ENCODE measurements around the gene CASP14. TPM values are rescaled to one million over a fixed set of nuclear protein-coding genes. Genes with fewer than 3 reads are reported as not detected.

CASP14 gene
- total RNA-seq, 1 experiment from 2014 or later, result not detected

- TF ChIP-seq, protein P1, sequence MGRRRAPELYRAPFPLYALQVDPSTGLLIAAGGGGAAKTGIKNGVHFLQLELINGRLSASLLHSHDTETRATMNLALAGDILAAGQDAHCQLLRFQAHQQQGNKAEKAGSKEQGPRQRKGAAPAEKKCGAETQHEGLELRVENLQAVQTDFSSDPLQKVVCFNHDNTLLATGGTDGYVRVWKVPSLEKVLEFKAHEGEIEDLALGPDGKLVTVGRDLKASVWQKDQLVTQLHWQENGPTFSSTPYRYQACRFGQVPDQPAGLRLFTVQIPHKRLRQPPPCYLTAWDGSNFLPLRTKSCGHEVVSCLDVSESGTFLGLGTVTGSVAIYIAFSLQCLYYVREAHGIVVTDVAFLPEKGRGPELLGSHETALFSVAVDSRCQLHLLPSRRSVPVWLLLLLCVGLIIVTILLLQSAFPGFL (CRISPR knock-in tag; IDR thresholded peaks at IDR 0.05; ENCODE audit: borderline replicate concordance), result no peak
- TF ChIP-seq RORB (CRISPR knock-in tag; IDR thresholded peaks at IDR 0.05) (no peak), ZNF121 (CRISPR knock-in tag; IDR thresholded peaks at IDR 0.05) (no peak), ZSCAN18 (CRISPR knock-in tag; IDR thresholded peaks at IDR 0.05) (no peak), HMGXB4 (CRISPR knock-in tag; IDR thresholded peaks at IDR 0.05) (0 out of 2 replicates have a peak, but pooled peaks have one; percentile 31), NFATC4 (CRISPR knock-in tag; IDR thresholded peaks at IDR 0.05) (no peak), GABPB1 (CRISPR knock-in tag; IDR thresholded peaks at IDR 0.05) (no peak), OVOL2 (CRISPR knock-in tag; IDR thresholded peaks at IDR 0.05; ENCODE audit: borderline replicate concordance) (no peak)
- TF ChIP-seq, protein P2, sequence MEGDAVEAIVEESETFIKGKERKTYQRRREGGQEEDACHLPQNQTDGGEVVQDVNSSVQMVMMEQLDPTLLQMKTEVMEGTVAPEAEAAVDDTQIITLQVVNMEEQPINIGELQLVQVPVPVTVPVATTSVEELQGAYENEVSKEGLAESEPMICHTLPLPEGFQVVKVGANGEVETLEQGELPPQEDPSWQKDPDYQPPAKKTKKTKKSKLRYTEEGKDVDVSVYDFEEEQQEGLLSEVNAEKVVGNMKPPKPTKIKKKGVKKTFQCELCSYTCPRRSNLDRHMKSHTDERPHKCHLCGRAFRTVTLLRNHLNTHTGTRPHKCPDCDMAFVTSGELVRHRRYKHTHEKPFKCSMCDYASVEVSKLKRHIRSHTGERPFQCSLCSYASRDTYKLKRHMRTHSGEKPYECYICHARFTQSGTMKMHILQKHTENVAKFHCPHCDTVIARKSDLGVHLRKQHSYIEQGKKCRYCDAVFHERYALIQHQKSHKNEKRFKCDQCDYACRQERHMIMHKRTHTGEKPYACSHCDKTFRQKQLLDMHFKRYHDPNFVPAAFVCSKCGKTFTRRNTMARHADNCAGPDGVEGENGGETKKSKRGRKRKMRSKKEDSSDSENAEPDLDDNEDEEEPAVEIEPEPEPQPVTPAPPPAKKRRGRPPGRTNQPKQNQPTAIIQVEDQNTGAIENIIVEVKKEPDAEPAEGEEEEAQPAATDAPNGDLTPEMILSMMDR (IDR thresholded peaks at IDR 0.05), result no peak
- TF ChIP-seq, protein P3, sequence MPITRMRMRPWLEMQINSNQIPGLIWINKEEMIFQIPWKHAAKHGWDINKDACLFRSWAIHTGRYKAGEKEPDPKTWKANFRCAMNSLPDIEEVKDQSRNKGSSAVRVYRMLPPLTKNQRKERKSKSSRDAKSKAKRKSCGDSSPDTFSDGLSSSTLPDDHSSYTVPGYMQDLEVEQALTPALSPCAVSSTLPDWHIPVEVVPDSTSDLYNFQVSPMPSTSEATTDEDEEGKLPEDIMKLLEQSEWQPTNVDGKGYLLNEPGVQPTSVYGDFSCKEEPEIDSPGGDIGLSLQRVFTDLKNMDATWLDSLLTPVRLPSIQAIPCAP (CRISPR knock-in tag; IDR thresholded peaks at IDR 0.05), result no peak; the same call in none of the 2 replicates
- TF ChIP-seq, protein P4, sequence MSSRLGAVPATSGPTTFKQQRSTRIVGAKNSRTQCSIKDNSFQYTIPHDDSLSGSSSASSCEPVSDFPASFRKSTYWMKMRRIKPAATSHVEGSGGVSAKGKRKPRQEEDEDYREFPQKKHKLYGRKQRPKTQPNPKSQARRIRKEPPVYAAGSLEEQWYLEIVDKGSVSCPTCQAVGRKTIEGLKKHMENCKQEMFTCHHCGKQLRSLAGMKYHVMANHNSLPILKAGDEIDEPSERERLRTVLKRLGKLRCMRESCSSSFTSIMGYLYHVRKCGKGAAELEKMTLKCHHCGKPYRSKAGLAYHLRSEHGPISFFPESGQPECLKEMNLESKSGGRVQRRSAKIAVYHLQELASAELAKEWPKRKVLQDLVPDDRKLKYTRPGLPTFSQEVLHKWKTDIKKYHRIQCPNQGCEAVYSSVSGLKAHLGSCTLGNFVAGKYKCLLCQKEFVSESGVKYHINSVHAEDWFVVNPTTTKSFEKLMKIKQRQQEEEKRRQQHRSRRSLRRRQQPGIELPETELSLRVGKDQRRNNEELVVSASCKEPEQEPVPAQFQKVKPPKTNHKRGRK (CRISPR knock-in tag; IDR thresholded peaks at IDR 0.05; ENCODE audit: borderline replicate concordance), result no peak
Measured at GRCh38 chr19:15010501-15011300, 38.6 kb upstream of the CASP14 start (continued).

- Mint-ChIP-seq H3K36me3 (no peaks in the 10 kb centered on the region), H3K27me3 (ENCODE audit: low read depth) (peaks cover 65% of the 10 kb centered on the region), H3K4me3 (no peak overlapping the region), H3K9me3 (no peaks in the 10 kb centered on the region), H3K4me1 (peaks cover 6% of the 10 kb centered on the region; the same call in 1 of the 2 replicates), H3K27ac (no peak overlapping the region)
- ATAC-seq, result no peak
- CTCF ChIA-PET, result interaction anchor here (1.1 kb wide), 1 partner anchor 11 kb away, joined by 3 read pairs; no protein-coding TSS in a partner anchor
- POLR2A ChIA-PET, result interaction anchor here (0.6 kb wide), 1 partner anchor 387 kb away, joined by 3 read pairs; no protein-coding TSS in a partner anchor
- DNase-seq (ENCODE audit: low spot score), result peak; percentile 22
- TF ChIP-seq, protein P5, sequence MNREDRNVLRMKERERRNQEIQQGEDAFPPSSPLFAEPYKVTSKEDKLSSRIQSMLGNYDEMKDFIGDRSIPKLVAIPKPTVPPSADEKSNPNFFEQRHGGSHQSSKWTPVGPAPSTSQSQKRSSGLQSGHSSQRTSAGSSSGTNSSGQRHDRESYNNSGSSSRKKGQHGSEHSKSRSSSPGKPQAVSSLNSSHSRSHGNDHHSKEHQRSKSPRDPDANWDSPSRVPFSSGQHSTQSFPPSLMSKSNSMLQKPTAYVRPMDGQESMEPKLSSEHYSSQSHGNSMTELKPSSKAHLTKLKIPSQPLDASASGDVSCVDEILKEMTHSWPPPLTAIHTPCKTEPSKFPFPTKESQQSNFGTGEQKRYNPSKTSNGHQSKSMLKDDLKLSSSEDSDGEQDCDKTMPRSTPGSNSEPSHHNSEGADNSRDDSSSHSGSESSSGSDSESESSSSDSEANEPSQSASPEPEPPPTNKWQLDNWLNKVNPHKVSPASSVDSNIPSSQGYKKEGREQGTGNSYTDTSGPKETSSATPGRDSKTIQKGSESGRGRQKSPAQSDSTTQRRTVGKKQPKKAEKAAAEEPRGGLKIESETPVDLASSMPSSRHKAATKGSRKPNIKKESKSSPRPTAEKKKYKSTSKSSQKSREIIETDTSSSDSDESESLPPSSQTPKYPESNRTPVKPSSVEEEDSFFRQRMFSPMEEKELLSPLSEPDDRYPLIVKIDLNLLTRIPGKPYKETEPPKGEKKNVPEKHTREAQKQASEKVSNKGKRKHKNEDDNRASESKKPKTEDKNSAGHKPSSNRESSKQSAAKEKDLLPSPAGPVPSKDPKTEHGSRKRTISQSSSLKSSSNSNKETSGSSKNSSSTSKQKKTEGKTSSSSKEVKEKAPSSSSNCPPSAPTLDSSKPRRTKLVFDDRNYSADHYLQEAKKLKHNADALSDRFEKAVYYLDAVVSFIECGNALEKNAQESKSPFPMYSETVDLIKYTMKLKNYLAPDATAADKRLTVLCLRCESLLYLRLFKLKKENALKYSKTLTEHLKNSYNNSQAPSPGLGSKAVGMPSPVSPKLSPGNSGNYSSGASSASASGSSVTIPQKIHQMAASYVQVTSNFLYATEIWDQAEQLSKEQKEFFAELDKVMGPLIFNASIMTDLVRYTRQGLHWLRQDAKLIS (CRISPR knock-in tag; IDR thresholded peaks at IDR 0.05; ENCODE audit: borderline replicate concordance), result no peak
- TF ChIP-seq ESRRA (CRISPR knock-in tag; IDR thresholded peaks at IDR 0.05; ENCODE audit: borderline replicate concordance) (no peak), PRDM15 (CRISPR knock-in tag; IDR thresholded peaks at IDR 0.05) (no peak)
- TF ChIP-seq, protein P6, sequence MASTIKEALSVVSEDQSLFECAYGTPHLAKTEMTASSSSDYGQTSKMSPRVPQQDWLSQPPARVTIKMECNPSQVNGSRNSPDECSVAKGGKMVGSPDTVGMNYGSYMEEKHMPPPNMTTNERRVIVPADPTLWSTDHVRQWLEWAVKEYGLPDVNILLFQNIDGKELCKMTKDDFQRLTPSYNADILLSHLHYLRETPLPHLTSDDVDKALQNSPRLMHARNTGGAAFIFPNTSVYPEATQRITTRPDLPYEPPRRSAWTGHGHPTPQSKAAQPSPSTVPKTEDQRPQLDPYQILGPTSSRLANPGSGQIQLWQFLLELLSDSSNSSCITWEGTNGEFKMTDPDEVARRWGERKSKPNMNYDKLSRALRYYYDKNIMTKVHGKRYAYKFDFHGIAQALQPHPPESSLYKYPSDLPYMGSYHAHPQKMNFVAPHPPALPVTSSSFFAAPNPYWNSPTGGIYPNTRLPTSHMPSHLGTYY (CRISPR knock-in tag; IDR thresholded peaks at IDR 0.05), result no peak
- TF ChIP-seq, protein P3 (CRISPR knock-in tag; IDR thresholded peaks at IDR 0.05), result no peak
Measured at GRCh38 chr19:15014579-15014978, 34.7 kb upstream of the CASP14 start.
